Measurements from ENCODE around the gene ALS2CL. TPM values are rescaled to one million over a fixed set of nuclear protein-coding genes. Genes with fewer than 3 reads are reported as not detected.

ALS2CL gene
- total RNA-seq, 1 experiment from 2014 or later = 67.5 TPM

- intact Hi-C loops (cut with micrococcal nuclease; ENCODE audit: unreplicated experiment) = loop anchor here (5.0 kb wide), 2 partner anchors 289 to 674 kb away; partner anchors contain the start of gene PTPN23
- peaks cover 16% of the 10 kb centered on the region for H3K4me1 ChIP-seq (replicated peaks; ENCODE audit: insufficient read depth)
- H3K27ac ChIP-seq = no peak overlapping the region
- ChIA-PET POLR2A (ENCODE audit: unreplicated experiment) (no interaction called here), CTCF (interaction anchor here (0.6 kb wide), 1 partner anchor 17 kb away, joined by 3 read pairs; no protein-coding TSS in a partner anchor)
- no peak overlapping the region for H3K4me3 ChIP-seq
- no TSS peak for BruUV-seq (replicated peaks)
- no peak overlapping the region for H3K4me2 ChIP-seq
- H2AFZ ChIP-seq = no peak overlapping the region
- no peaks in the 10 kb centered on the region for H3K36me3 ChIP-seq (ENCODE audit: low read depth)
- H3K27me3 ChIP-seq (ENCODE audit: insufficient read depth, low read depth) = no peaks in the 10 kb centered on the region
- no peaks in the 10 kb centered on the region for H4K20me1 ChIP-seq (ENCODE audit: insufficient read depth)
- H3K9me3 ChIP-seq (ENCODE audit: insufficient read depth, low read depth) = no peaks in the 10 kb centered on the region
- no peaks in the 10 kb centered on the region for H3F3A ChIP-seq (ENCODE audit: insufficient read depth, low read depth)
- H3K79me2 ChIP-seq (ENCODE audit: low read depth) = no peaks in the 10 kb centered on the region
- no peak for TF ChIP-seq EZH2 (IDR thresholded peaks at IDR 0.05; ENCODE audit: low read depth)
- TF ChIP-seq, protein P1, sequence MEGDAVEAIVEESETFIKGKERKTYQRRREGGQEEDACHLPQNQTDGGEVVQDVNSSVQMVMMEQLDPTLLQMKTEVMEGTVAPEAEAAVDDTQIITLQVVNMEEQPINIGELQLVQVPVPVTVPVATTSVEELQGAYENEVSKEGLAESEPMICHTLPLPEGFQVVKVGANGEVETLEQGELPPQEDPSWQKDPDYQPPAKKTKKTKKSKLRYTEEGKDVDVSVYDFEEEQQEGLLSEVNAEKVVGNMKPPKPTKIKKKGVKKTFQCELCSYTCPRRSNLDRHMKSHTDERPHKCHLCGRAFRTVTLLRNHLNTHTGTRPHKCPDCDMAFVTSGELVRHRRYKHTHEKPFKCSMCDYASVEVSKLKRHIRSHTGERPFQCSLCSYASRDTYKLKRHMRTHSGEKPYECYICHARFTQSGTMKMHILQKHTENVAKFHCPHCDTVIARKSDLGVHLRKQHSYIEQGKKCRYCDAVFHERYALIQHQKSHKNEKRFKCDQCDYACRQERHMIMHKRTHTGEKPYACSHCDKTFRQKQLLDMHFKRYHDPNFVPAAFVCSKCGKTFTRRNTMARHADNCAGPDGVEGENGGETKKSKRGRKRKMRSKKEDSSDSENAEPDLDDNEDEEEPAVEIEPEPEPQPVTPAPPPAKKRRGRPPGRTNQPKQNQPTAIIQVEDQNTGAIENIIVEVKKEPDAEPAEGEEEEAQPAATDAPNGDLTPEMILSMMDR (conservative IDR thresholded peaks at IDR 0.05) = no peak
- DNase-seq = no peak
- H3K9me2 ChIP-seq (ENCODE audit: insufficient read depth) = no peaks in the 10 kb centered on the region
Measured at GRCh38 chr3:46708401-46709156, 15.1 kb upstream of the ALS2CL start.

DNA sequence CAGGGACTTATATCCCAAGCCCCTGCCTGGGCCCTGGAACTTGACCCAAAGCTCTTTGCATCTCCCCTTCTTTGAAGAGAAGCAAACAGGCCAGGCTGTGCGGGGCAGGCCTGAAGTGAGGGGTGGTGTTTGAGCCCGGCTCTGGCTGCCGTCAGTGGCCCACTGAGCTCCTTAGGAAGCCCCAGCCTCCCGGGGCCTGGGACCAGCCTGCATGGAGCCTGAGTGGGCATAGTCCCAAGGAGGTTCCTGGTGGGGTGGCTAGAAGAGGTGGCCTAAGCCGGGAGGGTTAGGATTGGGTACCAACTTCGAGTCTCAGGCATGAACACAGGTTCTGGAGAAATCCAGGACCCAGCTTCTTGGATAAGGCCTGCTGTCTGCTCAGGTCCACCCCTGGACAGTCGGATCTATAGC lies 14.1 kb upstream of the ALS2CL start:
- intact Hi-C loops (cut with micrococcal nuclease; ENCODE audit: unreplicated experiment) = loop anchor here (5.0 kb wide), 2 partner anchors 290 to 675 kb away; partner anchors contain the start of gene PTPN23
- TF ChIP-seq EZH2 (IDR thresholded peaks at IDR 0.05; ENCODE audit: low read depth) = no peak
- TF ChIP-seq, protein P1 (conservative IDR thresholded peaks at IDR 0.05) = no peak
- no peak for DNase-seq
- Histone ChIP-seq H3F3A (ENCODE audit: insufficient read depth, low read depth) (no peaks in the 10 kb centered on the region), H3K9me2 (ENCODE audit: insufficient read depth) (no peaks in the 10 kb centered on the region), H2AFZ (no peak overlapping the region), H3K4me1 (replicated peaks; ENCODE audit: insufficient read depth) (peaks cover 16% of the 10 kb centered on the region), H3K79me2 (ENCODE audit: low read depth) (no peaks in the 10 kb centered on the region), H3K36me3 (ENCODE audit: low read depth) (no peaks in the 10 kb centered on the region), H3K9me3 (ENCODE audit: insufficient read depth, low read depth) (no peaks in the 10 kb centered on the region), H3K27me3 (ENCODE audit: insufficient read depth, low read depth) (no peaks in the 10 kb centered on the region), H3K27ac (no peak overlapping the region), H3K4me3 (no peak overlapping the region), H4K20me1 (ENCODE audit: insufficient read depth) (no peaks in the 10 kb centered on the region), H3K4me2 (no peak overlapping the region)
- POLR2A ChIA-PET (ENCODE audit: unreplicated experiment) = no interaction called here
- BruUV-seq (replicated peaks) = no TSS peak
- CTCF ChIA-PET = no interaction called here

- H3K9me2 ChIP-seq (ENCODE audit: insufficient read depth) = no peaks in the 10 kb centered on the region
- H3K4me1 ChIP-seq (replicated peaks; ENCODE audit: insufficient read depth) = peaks cover 16% of the 10 kb centered on the region
- no peak overlapping the region for H2AFZ ChIP-seq
- intact Hi-C loops (cut with micrococcal nuclease; ENCODE audit: unreplicated experiment) = loop anchor here (5.0 kb wide), 2 partner anchors 290 to 675 kb away; partner anchors contain the start of gene PTPN23
- ChIA-PET POLR2A (ENCODE audit: unreplicated experiment) (interaction anchor here (0.6 kb wide), 2 partner anchors 190 to 273 kb away, joined by 5 to 7 read pairs; partner anchors contain the start of gene NBEAL2), CTCF (interaction anchor here (1.5 to 1.8 kb wide), 2 partner anchors 188 to 202 kb away, joined by 4 to 7 read pairs; no protein-coding TSS in a partner anchor)
- H3K4me2 ChIP-seq = peak overlapping the region; percentile 35; the same call in 1 of the 2 replicates
- H4K20me1 ChIP-seq (ENCODE audit: insufficient read depth) = no peaks in the 10 kb centered on the region
- H3F3A ChIP-seq (ENCODE audit: insufficient read depth, low read depth) = no peaks in the 10 kb centered on the region
- no peaks in the 10 kb centered on the region for H3K9me3 ChIP-seq (ENCODE audit: insufficient read depth, low read depth)
- no peak overlapping the region for H3K27ac ChIP-seq
- no peaks in the 10 kb centered on the region for H3K27me3 ChIP-seq (ENCODE audit: insufficient read depth, low read depth)
- H3K79me2 ChIP-seq (ENCODE audit: low read depth) = no peaks in the 10 kb centered on the region
- no peaks in the 10 kb centered on the region for H3K36me3 ChIP-seq (ENCODE audit: low read depth)
- TF ChIP-seq, protein P1 (conservative IDR thresholded peaks at IDR 0.05) = no peak
- TF ChIP-seq EZH2 (IDR thresholded peaks at IDR 0.05; ENCODE audit: low read depth) = no peak
- DNase-seq = no peak
- no TSS peak for BruUV-seq (replicated peaks)
- H3K4me3 ChIP-seq = no peak overlapping the region
Measured at GRCh38 chr3:46706771-46707582, 13.5 kb upstream of the ALS2CL start.

Data from PC-9 (cell line).